ENCODE results near the gene VPS13C.

GRCh38 chr15:61915640-61916039 is 144.6 kb downstream of the VPS13C start:
- TF ChIP-seq CTCF (IDR thresholded peaks at IDR 0.05) (no peak), POLR2A (IDR thresholded peaks at IDR 0.05) (no peak)

Data from esophagus squamous epithelium (tissue), 4 donors.